ENCODE measurements around the gene GALNT17.

Gene GALNT17

DNA sequence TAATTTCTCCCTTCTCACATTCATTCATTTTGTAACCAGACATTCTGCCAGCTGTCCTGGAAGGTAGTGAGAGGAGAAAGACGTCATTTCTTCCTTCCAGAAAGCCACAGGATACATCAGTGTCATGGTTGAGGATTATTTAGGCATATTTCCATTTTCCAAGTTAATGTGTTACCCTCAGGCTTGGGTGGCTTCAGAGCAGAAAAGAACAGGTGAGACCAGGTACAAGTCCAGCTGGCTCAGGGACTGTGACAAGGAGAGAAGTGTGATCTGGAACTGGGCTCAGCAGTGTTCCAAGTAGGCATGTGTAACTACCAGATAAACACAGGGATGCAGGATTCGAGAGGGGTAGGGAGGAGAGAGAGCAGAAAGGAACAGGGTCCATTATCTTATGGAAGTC lies 386.9 kb downstream of the GALNT17 start:
- DNase-seq (ENCODE audit: low spot score), result no peak
- TF ChIP-seq CTCF (IDR thresholded peaks at IDR 0.05; ENCODE audit: extremely low read depth, missing control alignments), result no peak

DNA sequence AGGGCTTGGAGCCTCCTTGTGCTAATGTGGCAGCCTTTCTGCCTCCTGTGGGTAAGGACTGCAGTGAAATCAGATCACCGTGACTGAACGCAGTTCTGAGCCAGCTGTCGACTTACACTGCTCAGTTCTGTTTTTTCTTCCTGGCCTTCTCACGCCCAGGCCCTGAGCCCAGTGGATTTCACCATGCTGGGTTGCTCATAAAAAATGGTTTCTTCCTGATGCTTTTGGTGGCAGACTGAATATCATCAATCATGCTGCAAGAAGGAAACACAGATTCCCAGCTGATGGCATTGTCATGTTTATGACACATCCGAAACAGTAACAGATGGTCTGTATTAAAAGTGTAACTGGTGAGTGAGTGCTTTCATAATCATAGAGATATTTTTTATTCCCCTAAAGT lies 389.6 kb downstream of the GALNT17 start:
- TF ChIP-seq CTCF (IDR thresholded peaks at IDR 0.05; ENCODE audit: extremely low read depth, missing control alignments), result no peak
- no peak for DNase-seq (ENCODE audit: low spot score)

DNA sequence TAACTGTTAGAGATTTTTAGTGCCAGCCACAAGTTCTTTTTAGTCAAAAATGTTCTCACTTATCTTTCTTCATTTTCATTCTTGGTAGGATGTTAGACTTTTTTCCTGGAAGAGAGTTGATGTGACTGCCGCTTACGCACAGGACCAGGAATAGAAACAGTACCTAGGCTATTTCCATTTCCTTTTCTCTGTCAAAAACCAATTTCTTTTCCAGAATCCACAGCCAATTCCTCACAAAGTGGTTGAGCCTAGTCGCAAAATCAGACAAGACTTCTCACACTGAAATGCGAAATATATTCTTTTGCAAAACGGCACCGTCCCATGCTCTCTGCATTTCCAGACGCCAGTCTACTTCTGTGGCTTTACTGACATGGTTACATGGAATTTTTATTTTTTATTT lies 394.2 kb downstream of the GALNT17 start:
- no peak for DNase-seq (ENCODE audit: low spot score)
- TF ChIP-seq CTCF (IDR thresholded peaks at IDR 0.05; ENCODE audit: extremely low read depth, missing control alignments), result no peak

- TF ChIP-seq CTCF (IDR thresholded peaks at IDR 0.05; ENCODE audit: extremely low read depth, missing control alignments), result no peak
- no peak for DNase-seq (ENCODE audit: low spot score)
These were observed 395.3 kb downstream of the GALNT17 start for GRCh38 chr7:71527213-71527612.

DNA sequence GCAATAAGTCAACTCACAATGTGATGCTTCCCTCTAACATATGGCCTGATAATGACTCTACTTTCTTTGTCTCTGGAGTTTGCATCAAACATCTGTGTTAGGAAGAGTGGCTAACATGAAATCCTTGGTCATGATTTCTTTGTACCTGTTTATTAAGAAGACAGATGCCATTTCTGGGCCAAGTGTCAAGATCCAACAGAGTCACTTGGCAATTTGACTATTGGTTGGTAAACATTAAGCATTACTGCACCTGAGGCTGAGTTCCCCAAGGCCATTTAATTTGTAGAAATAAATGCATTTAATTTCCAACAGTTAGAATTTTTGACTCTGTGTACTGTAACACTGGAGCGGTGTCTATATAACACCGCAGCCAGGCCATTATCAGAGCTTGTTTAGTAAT lies 403.7 kb downstream of the GALNT17 start:
- no peak for DNase-seq (ENCODE audit: low spot score)
- no peak for TF ChIP-seq CTCF (IDR thresholded peaks at IDR 0.05; ENCODE audit: extremely low read depth, missing control alignments)

DNA sequence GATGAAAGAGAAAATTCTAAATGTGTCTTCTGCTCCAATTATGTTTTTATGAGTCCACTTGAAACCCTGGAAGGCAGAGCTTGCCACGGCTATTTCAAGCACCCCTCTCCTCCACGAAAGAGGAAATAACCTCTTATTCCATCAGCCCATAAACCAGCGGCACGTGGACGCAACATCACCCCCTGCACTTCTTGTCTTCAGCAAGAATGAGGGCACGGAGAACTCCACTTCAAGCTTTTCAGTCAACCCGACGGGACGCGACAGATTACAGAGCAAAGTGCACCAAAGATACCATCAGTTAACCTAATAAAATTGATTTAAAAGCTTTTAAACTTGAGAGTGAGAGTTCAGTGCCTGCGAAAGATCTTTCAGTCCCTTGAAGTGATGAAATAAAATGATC lies 406.3 kb downstream of the GALNT17 start:
- no peak for TF ChIP-seq CTCF (IDR thresholded peaks at IDR 0.05; ENCODE audit: extremely low read depth, missing control alignments)
- no peak for DNase-seq (ENCODE audit: low spot score)

DNA sequence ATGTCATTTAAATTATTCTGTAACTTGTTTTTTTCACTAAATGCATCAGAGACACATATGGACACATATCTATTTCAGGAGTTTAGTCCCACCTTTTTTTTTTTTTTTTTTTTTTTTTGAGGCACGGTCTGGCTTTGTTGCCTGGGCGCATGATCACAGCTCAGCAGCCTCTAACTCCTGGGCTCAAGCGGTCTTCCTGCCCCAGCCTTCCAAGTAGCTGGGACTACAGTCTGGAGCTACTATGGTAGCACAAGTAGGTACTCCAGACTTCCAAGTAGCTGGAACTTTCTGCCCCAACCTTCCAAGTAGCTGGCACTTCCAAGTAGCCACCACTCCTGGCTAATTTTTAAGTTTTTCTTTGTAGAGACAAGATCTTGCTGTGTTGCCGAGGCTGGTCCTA lies 407.7 kb downstream of the GALNT17 start:
- no peak for TF ChIP-seq CTCF (IDR thresholded peaks at IDR 0.05; ENCODE audit: extremely low read depth, missing control alignments)
- no peak for DNase-seq (ENCODE audit: low spot score)

All from GM20000 (cell line).